Measurements from ENCODE around the gene DDR1. TPM values are rescaled to one million over a fixed set of nuclear protein-coding genes. Genes with fewer than 3 reads are reported as not detected.
"Not testable (repeated sequence)": the region's sequence is repeated elsewhere in the genome, so short reads cannot be mapped to it uniquely, and the experiment has no call there.

Gene DDR1
- total RNA-seq, 1 experiment from 2014 or later, result 30.1 TPM

GRCh38 chr6:30917487-30917886, 33.2 kb downstream of the DDR1 start:
- no peak for DNase-seq (ENCODE audit: low spot score)

GRCh38 chr6:30918670-30919069, 34.4 kb downstream of the DDR1 start:
- no peak for DNase-seq (ENCODE audit: low spot score)

GRCh38 chr6:30922447-30922852, 38.1 kb downstream of the DDR1 start:
- no peak for DNase-seq (ENCODE audit: low spot score)

GRCh38 chr6:30924040-30924627, 39.8 kb downstream of the DDR1 start:
- DNase-seq (ENCODE audit: low spot score), result not testable (repeated sequence)

GRCh38 chr6:30926644-30927043, 42.3 kb downstream of the DDR1 start:
- DNase-seq (ENCODE audit: low spot score), result no peak

GRCh38 chr6:30927080-30927479, 42.8 kb downstream of the DDR1 start:
- not testable (repeated sequence) for DNase-seq (ENCODE audit: low spot score)

GRCh38 chr6:30928677-30929076, 44.4 kb downstream of the DDR1 start:
- DNase-seq (ENCODE audit: low spot score), result no peak

GRCh38 chr6:30930506-30930905, 46.2 kb downstream of the DDR1 start:
- no peak for DNase-seq (ENCODE audit: low spot score)

- DNase-seq (ENCODE audit: low spot score), result no peak
Measured at GRCh38 chr6:30931272-30931671, 47.0 kb downstream of the DDR1 start.

GRCh38 chr6:30931969-30932645, 47.8 kb downstream of the DDR1 start, which contains the start of gene SFTA2:
Gene SFTA2 (minus strand): TSS chr6:30932170. CDS start chr6:30932096, 74 bp downstream.
- no peak for DNase-seq (ENCODE audit: low spot score)

GRCh38 chr6:30932665-30933365, 48.5 kb downstream of the DDR1 start:
- DNase-seq (ENCODE audit: low spot score), result no peak

GRCh38 chr6:30935018-30935417, 50.7 kb downstream of the DDR1 start:
- DNase-seq (ENCODE audit: low spot score), result no peak

- DNase-seq (ENCODE audit: low spot score), result no peak
Measured at GRCh38 chr6:30937265-30937664, 52.9 kb downstream of the DDR1 start.

GRCh38 chr6:30938730-30939129, 54.4 kb downstream of the DDR1 start:
- no peak for DNase-seq (ENCODE audit: low spot score)

- no peak for DNase-seq (ENCODE audit: low spot score)
Measured at GRCh38 chr6:30939473-30939872, 55.2 kb downstream of the DDR1 start.

GRCh38 chr6:30940361-30940986, 56.2 kb downstream of the DDR1 start, which contains the start of gene MUCL3:
Gene MUCL3 (plus strand): TSS chr6:30940973. CDS start chr6:30941000, 27 bp downstream.
- no peak for DNase-seq (ENCODE audit: low spot score)

GRCh38 chr6:30942338-30943060, 58.2 kb downstream of the DDR1 start:
- DNase-seq (ENCODE audit: low spot score), result peak; percentile 85

- DNase-seq (ENCODE audit: low spot score), result no peak
Measured at GRCh38 chr6:30944051-30944450, 59.7 kb downstream of the DDR1 start.

- DNase-seq (ENCODE audit: low spot score), result no peak
Measured at GRCh38 chr6:30945281-30945680, 61.0 kb downstream of the DDR1 start.

- no peak for DNase-seq (ENCODE audit: low spot score)
Measured at GRCh38 chr6:30947231-30947630, 62.9 kb downstream of the DDR1 start.

- no peak for DNase-seq (ENCODE audit: low spot score)
Measured at GRCh38 chr6:30948811-30949210, 64.5 kb downstream of the DDR1 start.

All from H4 (cell line).